ENCODE data around the gene RBM19. TPM values are rescaled to one million over a fixed set of nuclear protein-coding genes. Genes with fewer than 3 reads are reported as not detected.

Gene RBM19
- total RNA-seq, 1 donor from 2014 or later, result 77.0 TPM

GRCh38 chr12:113877607-113878006 is 88.5 kb downstream of the RBM19 start:
- ChIA-PET CTCF (no interaction called here), POLR2A (no interaction called here)
- ATAC-seq (ENCODE audit: low read depth) (no peak), DNase-seq (no peak)
- H3K9me3 Mint-ChIP-seq, result no peaks in the 10 kb centered on the region
- intact Hi-C loops (cut with micrococcal nuclease), result no loop called here
- H3K4me3 Mint-ChIP-seq, result no peak overlapping the region
- no peaks in the 10 kb centered on the region for H3K27me3 Mint-ChIP-seq
- H3K36me3 Mint-ChIP-seq (ENCODE audit: low read depth), result peaks cover 62% of the 10 kb centered on the region
- no peaks in the 10 kb centered on the region for H3K4me1 Mint-ChIP-seq
- no peak for TF ChIP-seq CTCF (IDR thresholded peaks at IDR 0.05)
- H3K27ac Mint-ChIP-seq, result no peak overlapping the region

- Mint-ChIP-seq H3K4me1 (no peaks in the 10 kb centered on the region), H3K27me3 (no peaks in the 10 kb centered on the region), H3K36me3 (ENCODE audit: low read depth) (peaks cover 53% of the 10 kb centered on the region), H3K27ac (no peak overlapping the region), H3K4me3 (no peak overlapping the region), H3K9me3 (no peaks in the 10 kb centered on the region)
- no peak for ATAC-seq (ENCODE audit: low read depth)
- ChIA-PET POLR2A (no interaction called here), CTCF (no interaction called here)
- no peak for DNase-seq
- TF ChIP-seq CTCF (IDR thresholded peaks at IDR 0.05), result no peak
- intact Hi-C loops (cut with micrococcal nuclease), result no loop called here
Observed at GRCh38 chr12:113876160-113876559, 90.0 kb downstream of the RBM19 start.

GRCh38 chr12:113875691-113876090 is 90.4 kb downstream of the RBM19 start:
- peak overlapping the region; percentile 21 for H3K27ac Mint-ChIP-seq
- H3K4me3 Mint-ChIP-seq, result no peak overlapping the region
- ChIA-PET POLR2A (no interaction called here), CTCF (no interaction called here)
- no peak for TF ChIP-seq CTCF (IDR thresholded peaks at IDR 0.05)
- H3K9me3 Mint-ChIP-seq, result no peaks in the 10 kb centered on the region
- H3K4me1 Mint-ChIP-seq, result no peaks in the 10 kb centered on the region
- intact Hi-C loops (cut with micrococcal nuclease), result no loop called here
- DNase-seq (no peak), ATAC-seq (ENCODE audit: low read depth) (no peak)
- no peaks in the 10 kb centered on the region for H3K27me3 Mint-ChIP-seq
- H3K36me3 Mint-ChIP-seq (ENCODE audit: low read depth), result peaks cover 52% of the 10 kb centered on the region

GRCh38 chr12:113874999-113875561 is 91.0 kb downstream of the RBM19 start:
- ChIA-PET CTCF (no interaction called here), POLR2A (no interaction called here)
- no peaks in the 10 kb centered on the region for H3K9me3 Mint-ChIP-seq
- DNase-seq, result no peak
- no peak for ATAC-seq (ENCODE audit: low read depth)
- no peak overlapping the region for H3K27ac Mint-ChIP-seq
- H3K36me3 Mint-ChIP-seq (ENCODE audit: low read depth), result peaks cover 52% of the 10 kb centered on the region
- no peaks in the 10 kb centered on the region for H3K27me3 Mint-ChIP-seq
- TF ChIP-seq CTCF (IDR thresholded peaks at IDR 0.05), result no peak
- intact Hi-C loops (cut with micrococcal nuclease), result no loop called here
- H3K4me3 Mint-ChIP-seq, result no peak overlapping the region
- H3K4me1 Mint-ChIP-seq, result no peaks in the 10 kb centered on the region

GRCh38 chr12:113874326-113874725 is 91.8 kb downstream of the RBM19 start:
- Mint-ChIP-seq H3K27ac (no peak overlapping the region), H3K4me3 (no peak overlapping the region), H3K27me3 (no peaks in the 10 kb centered on the region), H3K9me3 (no peaks in the 10 kb centered on the region), H3K4me1 (no peaks in the 10 kb centered on the region), H3K36me3 (ENCODE audit: low read depth) (peaks cover 55% of the 10 kb centered on the region)
- ChIA-PET CTCF (no interaction called here), POLR2A (no interaction called here)
- ATAC-seq (ENCODE audit: low read depth) (no peak), DNase-seq (no peak)
- TF ChIP-seq CTCF (IDR thresholded peaks at IDR 0.05), result no peak
- intact Hi-C loops (cut with micrococcal nuclease), result no loop called here
